IPS-NIHi7 (cell line): ENCODE results near the gene PPIF.

Source experiments
- DNase-seq: peaks from one replicate; pipeline ENCODE4 v3.0.0; 2012; ENCODE audit warnings: mixed read lengths; ENCODE audit errors: extremely low spot score

PPIF gene

GRCh38 chr10:79347226-79347893, at the start of gene PPIF:
Gene PPIF, plus strand, starts transcription at chr10:79347469. Its CDS starts 80 bp downstream, at chr10:79347549.
- DNase-seq = peak; percentile 95

GRCh38 chr10:79298403-79299244, 48.6 kb upstream of the PPIF start:
- peak; percentile 49 for DNase-seq

DNA sequence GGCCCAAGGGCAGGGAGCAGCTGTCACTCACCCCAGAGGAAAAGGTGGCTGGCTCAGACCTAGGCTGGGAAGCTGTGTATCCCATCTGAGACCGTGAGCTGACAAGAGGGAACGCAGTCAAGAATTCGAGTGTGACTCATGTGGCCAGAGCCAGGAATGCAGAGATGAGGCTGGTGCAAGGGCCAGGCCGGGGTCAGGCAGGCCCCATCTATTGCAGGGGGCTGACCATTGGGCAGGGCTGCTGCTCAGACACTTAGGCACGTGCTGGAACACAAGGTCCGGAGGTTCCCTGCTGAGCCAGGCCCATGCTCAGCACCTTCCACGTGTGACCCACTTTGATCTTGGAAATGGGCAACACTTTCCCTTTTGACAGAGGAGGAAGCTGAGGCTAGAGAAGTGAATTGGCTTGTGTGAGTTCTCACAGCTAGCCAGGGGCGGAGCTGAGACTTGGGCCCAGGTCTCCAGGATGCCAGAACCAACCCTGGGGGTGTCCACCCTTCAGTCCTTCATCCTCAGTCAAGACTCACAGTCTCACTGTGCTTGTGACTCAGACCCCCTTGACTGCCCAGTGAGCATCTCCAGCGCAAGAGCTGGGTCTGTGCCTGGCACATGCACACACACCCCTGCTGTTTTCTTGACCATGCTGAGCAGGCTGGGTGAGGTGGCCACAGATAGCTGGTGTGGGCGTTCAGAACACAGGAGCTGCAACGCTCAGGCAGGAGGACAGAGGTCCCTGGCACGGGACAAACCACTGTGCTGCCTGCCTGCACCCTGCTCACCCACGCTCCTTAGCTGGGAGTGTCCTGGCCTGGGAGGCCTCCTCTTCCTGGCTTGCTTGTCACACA, 47.6 kb upstream of the PPIF start:
- no peak for DNase-seq

DNA sequence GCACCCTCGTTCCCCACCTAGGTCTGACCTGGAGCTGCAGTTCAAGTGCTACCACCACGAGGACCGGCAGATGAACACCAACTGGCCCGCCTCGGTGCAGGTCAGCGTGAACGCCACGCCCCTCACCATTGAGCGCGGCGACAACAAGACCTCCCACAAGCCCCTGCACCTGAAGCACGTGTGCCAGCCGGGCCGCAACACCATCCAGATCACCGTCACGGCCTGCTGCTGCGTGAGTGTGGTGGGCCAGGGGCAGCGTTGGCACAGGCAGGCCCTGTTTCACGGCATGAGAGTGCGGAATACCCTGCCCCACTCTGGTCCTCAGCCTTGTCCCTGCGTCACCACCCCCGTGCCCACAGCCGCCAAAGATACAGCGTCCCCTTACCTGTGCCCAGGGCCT, 46.6 kb upstream of the PPIF start:
- DNase-seq = no peak

DNA sequence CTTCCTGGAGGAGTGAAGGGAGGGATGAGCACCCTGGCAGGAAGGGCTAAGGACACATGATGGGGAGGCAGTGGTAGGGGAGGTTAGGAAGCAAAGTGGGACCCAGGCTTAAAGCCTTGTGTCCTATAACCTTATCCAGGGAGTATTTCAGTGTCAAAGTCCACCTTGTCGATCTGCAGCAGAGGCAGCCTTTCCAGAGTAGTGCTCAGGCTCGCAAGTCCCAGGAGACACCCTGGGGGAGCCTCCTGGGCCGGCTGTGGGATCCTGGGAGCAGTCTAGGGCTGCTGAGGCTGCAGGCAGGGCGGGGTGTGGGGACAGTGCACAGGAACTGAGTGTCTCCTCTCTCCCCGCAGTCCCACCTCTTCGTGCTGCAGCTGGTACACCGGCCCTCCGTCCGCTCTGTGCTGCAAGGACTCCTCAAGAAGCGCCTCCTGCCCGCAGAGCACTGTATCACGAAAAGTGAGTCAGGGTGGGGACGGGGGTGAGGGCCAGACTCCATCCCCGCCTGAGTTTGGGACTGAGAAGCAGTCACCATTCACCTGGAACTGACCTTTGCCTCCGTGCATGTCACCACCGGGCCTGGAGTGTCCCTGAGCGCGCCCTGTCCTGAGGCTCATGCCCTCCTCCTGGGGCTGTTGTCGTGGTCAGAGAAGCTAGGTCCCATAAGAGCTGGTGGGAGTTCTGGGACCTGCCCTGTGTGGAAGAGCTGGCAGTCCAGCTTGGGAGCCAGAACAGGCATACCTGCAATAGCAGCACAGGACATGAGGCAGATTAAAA, 45.3 kb upstream of the PPIF start:
- no peak for DNase-seq

- DNase-seq = no peak
Observed at GRCh38 chr10:79303631-79304478, 43.4 kb upstream of the PPIF start.

DNA sequence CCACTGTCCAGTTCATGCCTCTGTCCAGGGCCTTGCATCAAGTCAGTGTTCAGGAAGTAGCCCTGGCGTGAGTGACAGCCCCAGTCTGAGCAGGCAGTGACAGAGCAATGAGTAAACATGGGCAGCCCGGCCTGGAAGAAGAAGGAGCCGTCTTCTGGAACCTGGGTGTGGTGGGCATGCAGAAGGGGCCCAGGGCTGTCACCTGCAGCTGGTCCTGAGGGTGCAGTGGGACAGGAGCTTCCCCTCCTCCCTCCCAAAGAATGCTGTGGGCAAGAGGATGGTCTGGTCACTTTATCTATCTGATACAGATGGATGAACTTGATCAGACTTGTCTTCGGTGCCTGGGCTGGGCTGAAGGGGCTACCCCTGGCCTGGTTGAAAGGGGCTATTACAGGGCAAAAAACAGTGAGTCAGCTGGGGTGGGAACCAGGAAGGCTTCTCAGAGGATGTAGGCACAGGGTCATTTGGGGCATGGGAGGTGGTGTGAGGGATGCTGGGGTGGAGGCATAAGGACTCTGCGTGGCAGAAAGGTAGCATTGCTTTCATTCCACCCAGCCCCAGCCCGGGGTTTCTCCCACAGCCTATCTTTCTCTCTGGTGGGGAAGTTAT, 42.7 kb upstream of the PPIF start:
- no peak for DNase-seq

DNA sequence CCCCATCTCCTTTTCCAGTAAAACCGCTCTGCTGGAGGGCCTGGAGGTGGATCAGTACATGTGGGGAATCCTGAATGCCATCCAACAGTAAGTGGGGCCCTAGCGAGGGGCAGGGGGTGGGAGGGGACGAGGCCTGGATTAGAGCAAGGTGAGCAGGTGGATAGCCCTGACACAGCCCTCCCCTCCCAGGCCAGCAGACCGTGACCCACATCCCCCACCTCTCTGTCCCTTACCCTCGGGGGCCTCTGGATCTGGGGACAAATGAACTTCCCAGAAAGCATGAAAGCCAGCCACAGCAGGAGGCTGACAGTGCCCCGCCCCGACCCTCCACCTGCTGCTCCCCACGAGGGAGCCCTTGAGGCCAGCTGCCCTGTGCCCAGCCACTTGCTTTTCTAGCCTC, 41.8 kb upstream of the PPIF start:
- no peak for DNase-seq

DNA sequence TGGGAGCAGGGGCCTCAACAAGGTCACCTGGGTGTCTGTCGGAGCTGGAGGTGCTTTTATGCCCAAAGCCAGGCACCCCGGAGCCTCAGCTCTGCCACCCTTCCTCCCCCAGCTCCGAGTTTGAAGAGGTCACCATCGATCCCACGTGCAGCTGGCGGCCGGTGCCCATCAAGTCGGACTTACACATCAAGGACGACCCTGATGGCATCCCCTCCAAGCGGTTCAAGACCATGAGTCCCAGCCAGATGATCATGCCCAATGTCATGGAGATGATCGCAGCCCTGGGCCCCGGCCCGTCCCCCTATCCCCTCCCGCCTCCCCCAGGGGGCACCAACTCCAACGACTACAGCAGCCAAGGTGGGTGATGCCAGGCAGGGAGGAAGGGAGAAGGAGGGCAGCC, 41.3 kb upstream of the PPIF start:
- DNase-seq = no peak

GRCh38 chr10:79306644-79307220, 40.5 kb upstream of the PPIF start:
- DNase-seq = no peak

DNA sequence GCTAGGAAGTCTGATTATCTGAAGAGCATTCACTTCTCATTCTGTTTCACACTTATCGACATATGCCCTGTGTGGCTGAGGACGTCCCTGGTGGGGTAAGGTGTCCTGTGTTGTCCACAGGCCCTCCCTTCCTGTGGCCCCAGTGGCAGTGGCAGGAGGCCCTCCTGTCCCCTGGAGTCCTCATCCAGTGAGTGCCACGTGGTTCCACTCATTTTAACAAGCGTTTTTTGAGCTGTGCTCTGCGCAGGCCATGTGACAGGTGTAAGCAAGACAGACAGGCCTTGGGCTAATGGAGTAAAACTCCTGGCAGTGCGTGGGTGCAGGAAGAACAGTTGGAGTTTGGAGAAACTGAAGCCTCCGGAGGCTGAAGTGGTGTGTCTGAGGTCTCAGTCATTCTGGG, 39.3 kb upstream of the PPIF start:
- no peak for DNase-seq

DNA sequence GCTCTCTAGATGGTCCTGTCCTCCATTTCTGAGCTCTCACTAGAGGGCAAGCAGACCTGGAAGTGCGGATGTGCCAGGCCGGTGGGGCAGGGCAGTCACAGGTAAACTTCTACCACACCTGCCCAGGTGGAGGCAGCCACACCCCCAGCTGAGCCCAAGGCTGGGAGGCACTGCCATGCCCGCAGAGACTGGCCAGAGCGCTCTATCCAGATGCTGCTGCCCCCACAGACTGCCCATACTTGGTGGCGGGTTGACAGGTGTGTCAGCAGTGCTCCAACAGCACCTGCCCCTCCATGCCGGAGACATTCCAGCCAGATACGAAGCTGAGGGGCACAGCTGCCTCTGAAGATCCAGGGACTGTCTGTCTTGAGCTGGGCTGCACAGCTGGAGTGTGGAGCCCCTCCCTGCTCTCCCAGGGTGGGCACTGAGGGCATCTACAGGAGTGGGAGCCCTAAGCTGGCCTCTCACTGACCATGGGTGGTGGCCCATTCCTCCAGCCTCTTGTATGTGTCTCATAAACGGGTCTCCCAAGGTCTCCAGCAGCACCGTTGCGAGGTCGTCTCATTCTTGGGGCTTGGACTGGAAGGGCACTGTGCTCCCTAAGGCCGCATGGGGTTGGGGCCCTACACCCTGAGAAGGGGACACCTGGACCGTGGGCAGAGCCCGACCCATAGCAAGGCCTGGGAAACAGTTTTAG, 38.2 kb upstream of the PPIF start:
- no peak for DNase-seq

DNA sequence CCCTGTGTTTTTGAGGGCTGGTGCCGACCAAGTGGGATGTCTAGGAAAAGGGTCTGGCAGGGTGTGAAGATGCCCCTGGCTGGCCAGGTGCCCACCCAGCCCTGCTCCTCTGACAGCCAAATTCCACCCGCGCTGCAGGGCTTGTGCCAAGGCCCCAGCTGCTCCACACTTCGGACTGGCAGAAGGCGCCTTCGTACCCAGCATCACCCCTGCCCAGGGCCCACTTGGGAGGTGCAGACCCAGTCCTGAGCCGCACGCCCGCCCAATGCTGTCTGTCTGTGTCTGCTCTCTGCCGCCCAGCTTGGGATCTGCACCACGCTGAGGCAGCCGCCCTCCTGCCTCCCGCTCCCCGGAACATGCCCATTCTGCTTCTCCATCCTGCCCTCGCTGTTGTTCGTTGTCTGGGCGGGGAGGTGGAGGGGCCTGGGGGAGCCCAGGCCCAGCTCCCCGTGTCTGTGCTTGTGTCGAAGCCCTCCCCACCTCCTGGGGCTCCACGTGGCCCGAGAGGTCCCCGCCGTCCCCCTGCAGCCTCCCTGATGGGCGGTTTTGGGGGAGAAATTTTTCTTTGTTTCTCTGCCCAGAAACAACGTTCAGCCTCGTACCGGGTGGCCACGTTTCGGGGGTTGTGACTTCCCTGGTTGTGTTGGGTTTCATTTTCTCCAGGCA, 36.9 kb upstream of the PPIF start:
- no peak for DNase-seq

DNA sequence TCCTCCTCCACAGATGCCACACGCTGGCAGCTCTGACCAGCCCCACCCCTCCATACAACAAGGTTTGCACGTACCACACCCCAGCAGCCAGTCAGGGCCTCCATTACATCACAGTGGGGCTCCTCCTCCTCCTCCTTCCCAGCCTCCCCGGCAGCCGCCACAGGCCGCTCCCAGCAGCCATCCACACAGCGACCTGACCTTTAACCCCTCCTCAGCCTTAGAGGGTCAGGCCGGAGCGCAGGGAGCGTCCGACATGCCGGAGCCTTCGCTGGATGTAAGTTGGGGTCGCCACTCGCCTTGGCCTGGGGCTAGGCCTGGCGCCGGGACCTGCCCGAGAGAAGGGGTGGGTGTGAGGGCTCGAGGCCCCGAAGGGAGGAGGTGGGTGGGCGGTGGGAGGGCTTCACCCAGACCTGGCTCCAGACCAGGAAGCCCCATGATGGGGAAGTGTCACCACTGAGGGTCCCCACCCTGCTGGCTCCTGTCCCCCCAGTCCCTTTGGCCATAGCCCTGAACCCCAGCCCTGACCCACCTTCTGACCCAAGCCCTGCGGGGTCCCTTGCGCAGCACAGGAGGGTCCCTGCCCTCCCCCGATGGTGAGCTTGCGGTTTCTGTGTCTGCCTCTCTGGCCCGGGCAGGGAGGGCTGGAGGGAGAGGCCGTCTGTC, 36.2 kb upstream of the PPIF start:
- no peak for DNase-seq

DNA sequence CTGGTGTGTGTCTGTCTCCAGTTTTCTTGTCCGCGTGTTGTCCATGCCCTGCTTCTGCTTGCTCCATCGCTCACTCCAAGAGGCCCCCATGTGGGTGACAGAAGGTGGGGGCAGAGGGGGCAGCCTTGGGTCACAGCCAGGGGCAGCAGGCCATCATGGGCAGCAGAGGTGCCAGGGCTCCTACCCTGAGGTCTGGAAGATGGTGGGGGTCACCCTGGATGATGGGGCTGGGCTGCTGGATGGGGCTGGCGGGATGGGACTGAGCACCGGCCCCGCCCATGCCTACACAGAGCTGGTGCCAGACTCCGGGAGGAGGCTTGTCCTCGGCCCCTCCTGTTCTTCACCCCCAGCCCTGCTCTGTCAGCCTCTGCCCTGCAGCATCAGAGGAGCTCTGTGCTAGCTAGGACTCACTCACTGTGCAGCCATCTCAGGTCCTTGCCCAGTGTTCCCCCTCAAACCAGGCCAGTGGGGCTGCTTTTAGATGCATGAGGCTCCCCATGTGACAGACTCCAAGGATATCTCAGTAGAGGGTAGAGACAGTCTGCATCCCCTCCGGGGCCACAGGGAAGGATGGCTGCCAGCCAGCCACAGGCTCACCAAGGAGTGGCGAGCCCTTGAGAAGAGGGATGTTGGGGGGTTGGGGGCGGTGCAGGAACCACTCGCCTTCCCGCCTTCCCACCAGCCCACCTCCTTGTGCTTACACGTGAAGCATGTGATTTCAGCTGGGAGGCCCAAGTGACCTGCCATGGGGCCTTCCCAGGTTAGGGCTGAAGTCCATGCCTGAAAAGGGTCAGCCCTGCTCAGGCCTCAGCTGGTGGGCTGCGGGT, 35.5 kb upstream of the PPIF start:
- DNase-seq = no peak

GRCh38 chr10:79312601-79313187, 34.6 kb upstream of the PPIF start:
- DNase-seq = no peak

DNA sequence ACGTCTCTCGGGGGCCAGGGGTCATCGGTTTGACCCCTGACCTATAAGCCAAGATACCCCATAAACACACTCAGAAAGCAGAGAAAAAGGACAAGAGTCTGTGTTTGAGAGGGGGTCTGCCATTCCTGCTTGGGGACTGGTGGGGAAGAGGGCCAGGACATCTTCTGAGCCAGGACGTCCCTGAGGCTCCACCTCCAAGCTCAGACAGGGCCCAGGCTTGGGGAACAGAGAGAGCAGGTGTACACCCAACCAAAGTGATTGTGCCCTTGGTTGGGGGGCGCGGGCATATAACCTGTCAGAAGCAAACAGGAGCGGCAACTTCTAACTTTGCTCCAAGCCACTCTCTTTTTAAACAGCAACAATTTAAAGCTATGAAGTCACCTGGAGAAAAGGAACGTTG, 33.9 kb upstream of the PPIF start:
- no peak for DNase-seq
